Subcutaneous adipose tissue (tissue), 4 donors: ENCODE measurements around the gene PGP. TPM values are rescaled to one million over a fixed set of nuclear protein-coding genes. Genes with fewer than 3 reads are reported as not detected.

Source experiments
- CTCF ChIP-seq: fragments of 450-650 bp; IDR thresholded peaks from one replicate; pipeline ENCODE4 v1.5.1; 2016; ENCODE audit warnings: low read depth, mild to moderate bottlenecking, control low read depth, antibody characterized with exemption, moderate library complexity
- total RNA-seq, 4 donors: library from RNA; depleted of rRNA; stranded (reverse); fragments of >200 nt; gene quantifications; one replicate each; pipeline ENCODE4 v1.1.0, GENCODE V29; 2016

The PGP gene
- total RNA-seq, 4 donors from 2014 or later = 7.7 to 21.1 (median 10.3) TPM

- no peak for TF ChIP-seq CTCF
These were observed 28.6 kb downstream of the PGP start for GRCh38 chr16:2186064-2186463.

GRCh38 chr16:2184962-2185361 lies 29.7 kb downstream of the PGP start:
- no peak for TF ChIP-seq CTCF

GRCh38 chr16:2184346-2184745 lies 30.3 kb downstream of the PGP start:
- no peak for TF ChIP-seq CTCF

GRCh38 chr16:2183671-2184070 lies 31.0 kb downstream of the PGP start:
- no peak for TF ChIP-seq CTCF

GRCh38 chr16:2181952-2182351 lies 32.7 kb downstream of the PGP start:
- TF ChIP-seq CTCF = no peak

GRCh38 chr16:2180962-2181923 lies 33.4 kb downstream of the PGP start:
- no peak for TF ChIP-seq CTCF

GRCh38 chr16:2180461-2180860 lies 34.2 kb downstream of the PGP start:
- no peak for TF ChIP-seq CTCF
